HCT116 (cell line): ENCODE results near the gene YIPF1. TPM values are rescaled to one million over a fixed set of nuclear protein-coding genes. Genes with fewer than 3 reads are reported as not detected.

Source experiments
- ATAC-seq: fragments of 200-7000 bp; cut with Tn5 transposase; 2 replicates; pipeline ENCODE4 v1.9.1; 2020; ENCODE audit warnings: mild to moderate bottlenecking, moderate library complexity
- BruUV-seq: library from RNA; stranded (reverse); fragments of 400-500 nt; replicated peaks from 2 replicates; lab custom pipeline; 2021; lab: Mats Ljungman, UMichigan
- CTCF ChIA-PET: fragments of 300-600 bp; sonication (Branson Sonifier 250); formaldehyde crosslinking; loops from one replicate; lab custom pipeline; 2021; ENCODE audit warnings: antibody characterized with exemption; lab: Charles Lee
- POLR2A ChIA-PET: fragments of 300-600, 350-600 bp; sonication (Branson Sonifier 250); formaldehyde crosslinking; loops from one replicate; lab custom pipeline; 2021; ENCODE audit warnings: antibody characterized with exemption; lab: Charles Lee
- RAD21 ChIA-PET, 2 experiments: fragments of 300-600 bp; sonication (Branson Sonifier 250); formaldehyde crosslinking; loops; one replicate each; lab custom pipeline; 2023; ENCODE audit warnings: low total read pairs in 2 of 2; ENCODE audit not compliant: uncharacterized antibody in 2 of 2, unreplicated experiment in 2 of 2, low non-redundant PET in 1 of 2; lab: Charles Lee
- DNase-seq: peaks from one replicate; pipeline ENCODE4 v3.0.0-alpha.2; 2010; ENCODE audit warnings: low read depth, low spot score
- H2AFZ ChIP-seq: fragments of 200-600 bp; shearing (Covaris generic), sonication (generic); 2 replicates; pipeline ENCODE4 v1.6.1; 2017; ENCODE audit warnings: low read depth, mixed run types, mixed read lengths, antibody characterized with exemption, low read length; ENCODE audit not compliant: poor library complexity, severe bottlenecking
- H3K27ac ChIP-seq: 2 replicates; pipeline ENCODE4 v1.5.1; 2012; ENCODE audit warnings: low read depth, low read length
- H3K27me3 ChIP-seq: fragments of 200-600 bp; sonication (generic); 2 replicates; pipeline ENCODE4 v1.6.1; 2016; ENCODE audit warnings: mixed run types, low read length, mixed read lengths; ENCODE audit not compliant: insufficient read depth
- H3K36me3 ChIP-seq, 2 experiments: fragments of 200-500 bp in 1 of 2; fragments of 200-600 bp in 1 of 2; sonication (Bioruptor generic) in 1 of 2; sonication (generic) in 1 of 2; 2 replicates each; pipeline versions ENCODE4 v1.5.1 to v1.6.1; 2014 to 2016; ENCODE audit warnings: low read length in 2 of 2, inconsistent platforms in 1 of 2, mixed read lengths in 1 of 2, mixed run types in 1 of 2; ENCODE audit not compliant: insufficient read depth in 2 of 2, control insufficient read depth in 1 of 2
- H3K4me1 ChIP-seq, 2 experiments: fragments of 200-600 bp in 1 of 2; sonication (generic) in 1 of 2; 2 replicates each; pipeline versions ENCODE4 v1.5.1 to v1.6.1; 2012 to 2017; ENCODE audit warnings: low read length in 2 of 2, inconsistent platforms in 1 of 2, mild to moderate bottlenecking in 1 of 2, mixed read lengths in 1 of 2, mixed run types in 1 of 2, moderate library complexity in 1 of 2; ENCODE audit not compliant: insufficient read depth in 2 of 2, control insufficient read depth in 1 of 2
- H3K4me2 ChIP-seq: fragments of 200-600 bp; sonication (generic); 2 replicates; pipeline ENCODE4 v1.6.1; 2017; ENCODE audit warnings: mixed run types, low read length, mixed read lengths
- H3K4me3 ChIP-seq, 2 experiments: fragments of 200-600 bp in 1 of 2; sonication (generic) in 1 of 2; replicated peaks in 1 of 2; 2 replicates each; pipeline ENCODE4 v1.5.1; 2011 to 2016; ENCODE audit warnings: low read length in 2 of 2, control low read depth in 1 of 2, low read depth in 1 of 2, mild to moderate bottlenecking in 1 of 2, mixed read lengths in 1 of 2, mixed run types in 1 of 2
- H3K79me2 ChIP-seq: fragments of 200-600 bp; sonication (generic); 2 replicates; pipeline ENCODE4 v1.6.1; 2017; ENCODE audit warnings: mild to moderate bottlenecking, mixed run types, low read length, moderate library complexity, mixed read lengths; ENCODE audit not compliant: insufficient read depth
- H3K9ac ChIP-seq: fragments of 200-600 bp; sonication (generic); 2 replicates; pipeline ENCODE4 v1.6.1; 2016; ENCODE audit warnings: low read length, mixed read lengths
- H3K9me2 ChIP-seq: fragments of 200-600 bp; sonication (generic), shearing (Covaris generic); 2 replicates; pipeline ENCODE4 v1.6.1; 2017; ENCODE audit warnings: mixed run types, mild to moderate bottlenecking, moderate library complexity; ENCODE audit not compliant: insufficient read depth
- H3K9me3 ChIP-seq, 2 experiments: fragments of 200-500 bp in 1 of 2; fragments of 200-600 bp in 1 of 2; sonication (Bioruptor generic) in 1 of 2; sonication (generic) in 1 of 2; 2 replicates each; pipeline ENCODE4 v1.6.1; 2014 to 2017; ENCODE audit warnings: low read length in 2 of 2, mixed read lengths in 2 of 2, inconsistent platforms in 1 of 2, low read depth in 1 of 2, mild to moderate bottlenecking in 1 of 2, mixed run types in 1 of 2, moderate library complexity in 1 of 2; ENCODE audit not compliant: control insufficient read depth in 1 of 2, insufficient read depth in 1 of 2
- H4K20me1 ChIP-seq: fragments of 200-600 bp; sonication (generic), shearing (Covaris generic); 2 replicates; pipeline ENCODE4 v1.6.1; 2017; ENCODE audit warnings: mixed run types, mild to moderate bottlenecking, moderate library complexity; ENCODE audit not compliant: insufficient read depth
- CBX3 ChIP-seq: IDR thresholded peaks from 2 replicates; pipeline ENCODE4 v1.6.1; 2012; ENCODE audit warnings: low read depth
- CEBPB ChIP-seq: IDR thresholded peaks from 2 replicates; pipeline ENCODE4 v1.6.1; 2012; ENCODE audit warnings: low read depth
- EGR1 ChIP-seq: IDR thresholded peaks from 2 replicates; pipeline ENCODE4 v1.6.1; 2012; ENCODE audit warnings: low read depth
- ELF1 ChIP-seq: IDR thresholded peaks from 2 replicates; pipeline ENCODE4 v1.6.1; 2012; ENCODE audit warnings: low read depth, borderline replicate concordance
- EZH2phosphoT487 ChIP-seq: fragments of 200-600 bp; IDR thresholded peaks from 2 replicates; pipeline ENCODE4 v1.6.1; 2018; ENCODE audit warnings: antibody characterized with exemption, borderline replicate concordance
- FOSL1 ChIP-seq: IDR thresholded peaks from 2 replicates; pipeline ENCODE4 v1.6.1; 2012; ENCODE audit warnings: low read depth
- POLR2AphosphoS5 ChIP-seq: IDR thresholded peaks from 2 replicates; pipeline ENCODE4 v1.6.1; 2011; ENCODE audit warnings: mild to moderate bottlenecking, low read depth, low read length, moderate library complexity
- RAD21 ChIP-seq: IDR thresholded peaks from 2 replicates; pipeline ENCODE4 v1.6.1; 2012; ENCODE audit warnings: low read depth, mild to moderate bottlenecking
- SIN3A ChIP-seq: IDR thresholded peaks from 2 replicates; pipeline ENCODE4 v1.6.1; 2012; ENCODE audit warnings: low read depth
- SRF ChIP-seq: IDR thresholded peaks from 2 replicates; pipeline ENCODE4 v1.6.1; 2012; ENCODE audit warnings: low read depth
- TCF7L2 ChIP-seq: IDR thresholded peaks from 2 replicates; pipeline ENCODE4 v1.7.0; 2011; ENCODE audit warnings: borderline replicate concordance, inconsistent platforms; ENCODE audit not compliant: insufficient read depth, insufficient read length; ENCODE audit errors: extremely low read depth
- YY1 ChIP-seq: IDR thresholded peaks from 2 replicates; pipeline ENCODE4 v1.6.1; 2011; ENCODE audit warnings: low read length, low read depth, moderate library complexity, mild to moderate bottlenecking; ENCODE audit not compliant: insufficient replicate concordance; ENCODE audit errors: extremely low read depth
- ZFX ChIP-seq: fragments of 450-650 bp; IDR thresholded peaks from 2 replicates; pipeline ENCODE4 v1.6.1; 2017
- ZNF274 ChIP-seq: fragments of 200-500 bp; sonication (Bioruptor generic); IDR thresholded peaks from 2 replicates; pipeline ENCODE4 v1.6.1; 2014; ENCODE audit warnings: mild to moderate bottlenecking, low read depth, low read length, inconsistent platforms
- intact Hi-C: fragments of 100-400 bp; cut with micrococcal nuclease; formaldehyde crosslinking; loops from 2 replicates; pipeline ENCODE4 v1.10.0; 2022
- total RNA-seq: library from RNA; stranded (reverse); gene quantifications from one replicate; pipeline ENCODE4 v1.2.1, GENCODE V29; 2021; ENCODE audit not compliant: unreplicated experiment
- TF ChIP-seq, protein P1 (sequence below): IDR thresholded peaks from 2 replicates; pipeline ENCODE4 v1.6.1; 2012; ENCODE audit warnings: low read depth
- TF ChIP-seq, protein P2 (sequence below): IDR thresholded peaks from 2 replicates; pipeline ENCODE4 v1.6.1; 2012
- TF ChIP-seq, protein P3 (sequence below): IDR thresholded peaks from 2 replicates; pipeline ENCODE4 v1.6.1; 2011; ENCODE audit warnings: mild to moderate bottlenecking, low read length, moderate library complexity; ENCODE audit not compliant: insufficient replicate concordance; ENCODE audit errors: extremely low read depth
- TF ChIP-seq, protein P4 (sequence below): IDR thresholded peaks from 2 replicates; pipeline ENCODE4 v1.6.1; 2012

The YIPF1 gene
- total RNA-seq, 1 experiment from 2014 or later: 16.4 TPM

DNA sequence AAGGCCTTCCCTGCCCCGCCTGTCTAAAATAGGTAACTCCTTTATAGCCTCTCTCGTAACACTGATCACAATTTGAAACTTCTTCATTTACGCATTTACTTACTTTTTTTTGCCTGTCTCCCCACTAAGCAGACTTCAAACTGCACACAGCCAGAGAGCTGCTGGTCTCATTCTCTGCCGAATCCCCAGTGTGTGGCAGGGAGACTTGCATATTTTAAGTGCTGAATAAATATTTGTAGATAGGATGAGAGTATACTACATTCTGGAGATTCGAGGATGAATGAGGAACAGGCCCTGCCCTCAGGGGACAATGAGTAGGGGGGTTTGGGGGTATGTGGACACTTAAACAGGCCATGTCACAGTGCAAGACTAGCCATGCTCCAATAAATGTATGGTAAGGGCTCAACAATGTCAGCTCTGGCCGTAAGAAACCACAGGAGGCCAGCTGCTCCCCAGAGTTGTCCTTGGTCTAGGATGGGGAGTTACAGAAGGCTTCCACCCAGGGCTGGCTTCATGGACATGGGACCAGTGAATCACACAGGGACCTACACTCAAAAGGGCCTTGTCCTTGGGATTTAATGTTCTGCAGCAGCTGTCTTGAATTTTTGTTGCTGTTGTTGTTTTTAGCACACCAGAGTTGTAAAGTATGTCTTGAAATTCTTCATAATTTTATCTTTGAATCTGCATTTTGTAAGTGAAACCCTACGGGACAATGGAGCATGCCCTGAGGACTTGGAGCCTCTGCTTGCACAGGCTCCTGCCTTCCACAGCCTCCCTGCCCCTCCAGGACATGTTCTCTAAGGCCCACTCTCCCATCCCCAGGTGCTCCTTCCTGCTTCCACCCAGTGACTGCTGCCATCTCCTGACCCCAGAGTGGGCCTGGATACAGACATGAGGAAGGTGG is 12.9 kb upstream of the YIPF1 start:
- no TSS peak for BruUV-seq
- no peak overlapping the region for H3K4me3 ChIP-seq
- no peak overlapping the region for H3K4me2 ChIP-seq
- H3K9me2 ChIP-seq: no peaks in the 10 kb centered on the region
- ChIA-PET RAD21 (no interaction called here), CTCF (no interaction called here), POLR2A (no interaction called here)
- no peaks in the 10 kb centered on the region for H3K9me3 ChIP-seq
- H3K36me3 ChIP-seq: no peaks in the 10 kb centered on the region
- H2AFZ ChIP-seq: no peak overlapping the region
- TF ChIP-seq, protein P1, sequence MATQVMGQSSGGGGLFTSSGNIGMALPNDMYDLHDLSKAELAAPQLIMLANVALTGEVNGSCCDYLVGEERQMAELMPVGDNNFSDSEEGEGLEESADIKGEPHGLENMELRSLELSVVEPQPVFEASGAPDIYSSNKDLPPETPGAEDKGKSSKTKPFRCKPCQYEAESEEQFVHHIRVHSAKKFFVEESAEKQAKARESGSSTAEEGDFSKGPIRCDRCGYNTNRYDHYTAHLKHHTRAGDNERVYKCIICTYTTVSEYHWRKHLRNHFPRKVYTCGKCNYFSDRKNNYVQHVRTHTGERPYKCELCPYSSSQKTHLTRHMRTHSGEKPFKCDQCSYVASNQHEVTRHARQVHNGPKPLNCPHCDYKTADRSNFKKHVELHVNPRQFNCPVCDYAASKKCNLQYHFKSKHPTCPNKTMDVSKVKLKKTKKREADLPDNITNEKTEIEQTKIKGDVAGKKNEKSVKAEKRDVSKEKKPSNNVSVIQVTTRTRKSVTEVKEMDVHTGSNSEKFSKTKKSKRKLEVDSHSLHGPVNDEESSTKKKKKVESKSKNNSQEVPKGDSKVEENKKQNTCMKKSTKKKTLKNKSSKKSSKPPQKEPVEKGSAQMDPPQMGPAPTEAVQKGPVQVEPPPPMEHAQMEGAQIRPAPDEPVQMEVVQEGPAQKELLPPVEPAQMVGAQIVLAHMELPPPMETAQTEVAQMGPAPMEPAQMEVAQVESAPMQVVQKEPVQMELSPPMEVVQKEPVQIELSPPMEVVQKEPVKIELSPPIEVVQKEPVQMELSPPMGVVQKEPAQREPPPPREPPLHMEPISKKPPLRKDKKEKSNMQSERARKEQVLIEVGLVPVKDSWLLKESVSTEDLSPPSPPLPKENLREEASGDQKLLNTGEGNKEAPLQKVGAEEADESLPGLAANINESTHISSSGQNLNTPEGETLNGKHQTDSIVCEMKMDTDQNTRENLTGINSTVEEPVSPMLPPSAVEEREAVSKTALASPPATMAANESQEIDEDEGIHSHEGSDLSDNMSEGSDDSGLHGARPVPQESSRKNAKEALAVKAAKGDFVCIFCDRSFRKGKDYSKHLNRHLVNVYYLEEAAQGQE: no peak
- no peak for TF ChIP-seq TCF7L2
- TF ChIP-seq EGR1: no peak
- TF ChIP-seq CEBPB: no peak
- no peak for TF ChIP-seq ZFX
- TF ChIP-seq CBX3: no peak
- no peak for TF ChIP-seq SRF
- TF ChIP-seq, protein P2, sequence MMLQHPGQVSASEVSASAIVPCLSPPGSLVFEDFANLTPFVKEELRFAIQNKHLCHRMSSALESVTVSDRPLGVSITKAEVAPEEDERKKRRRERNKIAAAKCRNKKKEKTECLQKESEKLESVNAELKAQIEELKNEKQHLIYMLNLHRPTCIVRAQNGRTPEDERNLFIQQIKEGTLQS: no peak
- TF ChIP-seq YY1: no peak
- TF ChIP-seq EZH2phosphoT487: no peak
- no peak for TF ChIP-seq POLR2AphosphoS5
- no peak for TF ChIP-seq RAD21
- TF ChIP-seq SIN3A: no peak
- TF ChIP-seq ELF1: no peak
- TF ChIP-seq ZNF274: no peak
- TF ChIP-seq FOSL1: no peak
- TF ChIP-seq, protein P3, sequence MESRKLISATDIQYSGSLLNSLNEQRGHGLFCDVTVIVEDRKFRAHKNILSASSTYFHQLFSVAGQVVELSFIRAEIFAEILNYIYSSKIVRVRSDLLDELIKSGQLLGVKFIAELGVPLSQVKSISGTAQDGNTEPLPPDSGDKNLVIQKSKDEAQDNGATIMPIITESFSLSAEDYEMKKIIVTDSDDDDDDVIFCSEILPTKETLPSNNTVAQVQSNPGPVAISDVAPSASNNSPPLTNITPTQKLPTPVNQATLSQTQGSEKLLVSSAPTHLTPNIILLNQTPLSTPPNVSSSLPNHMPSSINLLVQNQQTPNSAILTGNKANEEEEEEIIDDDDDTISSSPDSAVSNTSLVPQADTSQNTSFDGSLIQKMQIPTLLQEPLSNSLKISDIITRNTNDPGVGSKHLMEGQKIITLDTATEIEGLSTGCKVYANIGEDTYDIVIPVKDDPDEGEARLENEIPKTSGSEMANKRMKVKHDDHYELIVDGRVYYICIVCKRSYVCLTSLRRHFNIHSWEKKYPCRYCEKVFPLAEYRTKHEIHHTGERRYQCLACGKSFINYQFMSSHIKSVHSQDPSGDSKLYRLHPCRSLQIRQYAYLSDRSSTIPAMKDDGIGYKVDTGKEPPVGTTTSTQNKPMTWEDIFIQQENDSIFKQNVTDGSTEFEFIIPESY: no peak
- TF ChIP-seq, protein P4, sequence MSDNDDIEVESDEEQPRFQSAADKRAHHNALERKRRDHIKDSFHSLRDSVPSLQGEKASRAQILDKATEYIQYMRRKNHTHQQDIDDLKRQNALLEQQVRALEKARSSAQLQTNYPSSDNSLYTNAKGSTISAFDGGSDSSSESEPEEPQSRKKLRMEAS: no peak
- no peaks in the 10 kb centered on the region for H3K27me3 ChIP-seq
- peaks cover 0 to 4% of the 10 kb centered on the region in 2 experiments; a peak in 1 of 4 replicates for H3K4me1 ChIP-seq
- H3K9ac ChIP-seq: no peak overlapping the region
- ATAC-seq (no peak), DNase-seq (no peak)
- H4K20me1 ChIP-seq: no peaks in the 10 kb centered on the region
- H3K27ac ChIP-seq: no peak overlapping the region
- H3K79me2 ChIP-seq: no peaks in the 10 kb centered on the region
- intact Hi-C loops: no loop called here
